ENCODE measurements around the gene ANKFN1. TPM values are rescaled to one million over a fixed set of nuclear protein-coding genes. Genes with fewer than 3 reads are reported as not detected.

The ANKFN1 gene
- total RNA-seq, 1 experiment from 2014 or later, result not detected

GRCh38 chr17:56451629-56452028 lies 298.4 kb downstream of the ANKFN1 start:
- no TSS peak for BruUV-seq (replicated peaks)
- ChIA-PET CTCF (no interaction called here), POLR2A (ENCODE audit: low non-redundant PET) (no interaction called here)
- Histone ChIP-seq H3K4me1 (ENCODE audit: insufficient read depth, low read length, poor library complexity, severe bottlenecking) (no peaks in the 10 kb centered on the region), H3K4me3 (ENCODE audit: low read depth, low read length, poor library complexity, severe bottlenecking) (no peak overlapping the region), H3K9me3 (ENCODE audit: low read depth, low read length, poor library complexity, severe bottlenecking) (no peaks in the 10 kb centered on the region), H3K27me3 (replicated peaks; ENCODE audit: insufficient read depth, low read depth, low read length, poor library complexity) (peaks cover 62% of the 10 kb centered on the region), H3K36me3 (ENCODE audit: insufficient read depth, low read length, poor library complexity, severe bottlenecking) (no peaks in the 10 kb centered on the region), H3K27ac (ENCODE audit: low read depth, low read length, poor library complexity, severe bottlenecking) (no peak overlapping the region)
- TF ChIP-seq, protein P1, sequence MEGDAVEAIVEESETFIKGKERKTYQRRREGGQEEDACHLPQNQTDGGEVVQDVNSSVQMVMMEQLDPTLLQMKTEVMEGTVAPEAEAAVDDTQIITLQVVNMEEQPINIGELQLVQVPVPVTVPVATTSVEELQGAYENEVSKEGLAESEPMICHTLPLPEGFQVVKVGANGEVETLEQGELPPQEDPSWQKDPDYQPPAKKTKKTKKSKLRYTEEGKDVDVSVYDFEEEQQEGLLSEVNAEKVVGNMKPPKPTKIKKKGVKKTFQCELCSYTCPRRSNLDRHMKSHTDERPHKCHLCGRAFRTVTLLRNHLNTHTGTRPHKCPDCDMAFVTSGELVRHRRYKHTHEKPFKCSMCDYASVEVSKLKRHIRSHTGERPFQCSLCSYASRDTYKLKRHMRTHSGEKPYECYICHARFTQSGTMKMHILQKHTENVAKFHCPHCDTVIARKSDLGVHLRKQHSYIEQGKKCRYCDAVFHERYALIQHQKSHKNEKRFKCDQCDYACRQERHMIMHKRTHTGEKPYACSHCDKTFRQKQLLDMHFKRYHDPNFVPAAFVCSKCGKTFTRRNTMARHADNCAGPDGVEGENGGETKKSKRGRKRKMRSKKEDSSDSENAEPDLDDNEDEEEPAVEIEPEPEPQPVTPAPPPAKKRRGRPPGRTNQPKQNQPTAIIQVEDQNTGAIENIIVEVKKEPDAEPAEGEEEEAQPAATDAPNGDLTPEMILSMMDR (conservative IDR thresholded peaks at IDR 0.05; ENCODE audit: low read depth, low read length), result no peak
- no peak for TF ChIP-seq EZH2 (IDR thresholded peaks at IDR 0.05; ENCODE audit: borderline replicate concordance, low read depth, low read length, poor library complexity, severe bottlenecking)
- intact Hi-C loops (cut with micrococcal nuclease; ENCODE audit: unreplicated experiment), result no loop called here
- no peak for DNase-seq (ENCODE audit: low spot score)

GRCh38 chr17:56452461-56452860 lies 299.2 kb downstream of the ANKFN1 start:
- H3K4me3 ChIP-seq (ENCODE audit: low read depth, low read length, poor library complexity, severe bottlenecking), result no peak overlapping the region
- no peaks in the 10 kb centered on the region for H3K9me3 ChIP-seq (ENCODE audit: low read depth, low read length, poor library complexity, severe bottlenecking)
- no peak overlapping the region for H3K27ac ChIP-seq (ENCODE audit: low read depth, low read length, poor library complexity, severe bottlenecking)
- H3K4me1 ChIP-seq (ENCODE audit: insufficient read depth, low read length, poor library complexity, severe bottlenecking), result no peaks in the 10 kb centered on the region
- TF ChIP-seq, protein P1 (conservative IDR thresholded peaks at IDR 0.05; ENCODE audit: low read depth, low read length), result no peak
- no peak for TF ChIP-seq EZH2 (IDR thresholded peaks at IDR 0.05; ENCODE audit: borderline replicate concordance, low read depth, low read length, poor library complexity, severe bottlenecking)
- H3K27me3 ChIP-seq (replicated peaks; ENCODE audit: insufficient read depth, low read depth, low read length, poor library complexity), result peaks cover 67% of the 10 kb centered on the region
- intact Hi-C loops (cut with micrococcal nuclease; ENCODE audit: unreplicated experiment), result no loop called here
- ChIA-PET CTCF (no interaction called here), POLR2A (ENCODE audit: low non-redundant PET) (no interaction called here)
- H3K36me3 ChIP-seq (ENCODE audit: insufficient read depth, low read length, poor library complexity, severe bottlenecking), result no peaks in the 10 kb centered on the region
- no TSS peak for BruUV-seq (replicated peaks)
- DNase-seq (ENCODE audit: low spot score), result no peak

GRCh38 chr17:56457501-56457900 lies 304.2 kb downstream of the ANKFN1 start:
- H3K27ac ChIP-seq (ENCODE audit: low read depth, low read length, poor library complexity, severe bottlenecking), result no peak overlapping the region
- CTCF ChIA-PET, result no interaction called here
- intact Hi-C loops (cut with micrococcal nuclease; ENCODE audit: unreplicated experiment), result no loop called here
- no peak overlapping the region for H3K4me3 ChIP-seq (ENCODE audit: low read depth, low read length, poor library complexity, severe bottlenecking)
- H3K27me3 ChIP-seq (replicated peaks; ENCODE audit: insufficient read depth, low read depth, low read length, poor library complexity), result peaks cover 35% of the 10 kb centered on the region
- no TSS peak for BruUV-seq (replicated peaks)
- no peaks in the 10 kb centered on the region for H3K9me3 ChIP-seq (ENCODE audit: low read depth, low read length, poor library complexity, severe bottlenecking)
- no peaks in the 10 kb centered on the region for H3K36me3 ChIP-seq (ENCODE audit: insufficient read depth, low read length, poor library complexity, severe bottlenecking)
- no peaks in the 10 kb centered on the region for H3K4me1 ChIP-seq (ENCODE audit: insufficient read depth, low read length, poor library complexity, severe bottlenecking)
- POLR2A ChIA-PET (ENCODE audit: low non-redundant PET), result no interaction called here
- DNase-seq (ENCODE audit: low spot score), result no peak
- TF ChIP-seq, protein P1 (conservative IDR thresholded peaks at IDR 0.05; ENCODE audit: low read depth, low read length), result no peak
- no peak for TF ChIP-seq EZH2 (IDR thresholded peaks at IDR 0.05; ENCODE audit: borderline replicate concordance, low read depth, low read length, poor library complexity, severe bottlenecking)

All from A673 (cell line).